Subcutaneous adipose tissue (tissue), 4 donors: ENCODE data around the gene OPA1. TPM values are rescaled to one million over a fixed set of nuclear protein-coding genes. Genes with fewer than 3 reads are reported as not detected.

Experiments
- total RNA-seq, 4 donors: library from RNA; depleted of rRNA; stranded (reverse); fragments of >200 nt; gene quantifications; one replicate each; pipeline ENCODE4 v1.1.0, GENCODE V29; 2016
- TF ChIP-seq, protein P1 (sequence below): fragments of 450-650 bp; IDR thresholded peaks from one replicate; pipeline ENCODE4 v1.5.1; 2016; ENCODE audit warnings: low read depth, mild to moderate bottlenecking, control low read depth, antibody characterized with exemption, moderate library complexity

Gene OPA1
- total RNA-seq, 4 donors from 2014 or later: 44.4 to 68.5 (median 58.0) TPM

DNA sequence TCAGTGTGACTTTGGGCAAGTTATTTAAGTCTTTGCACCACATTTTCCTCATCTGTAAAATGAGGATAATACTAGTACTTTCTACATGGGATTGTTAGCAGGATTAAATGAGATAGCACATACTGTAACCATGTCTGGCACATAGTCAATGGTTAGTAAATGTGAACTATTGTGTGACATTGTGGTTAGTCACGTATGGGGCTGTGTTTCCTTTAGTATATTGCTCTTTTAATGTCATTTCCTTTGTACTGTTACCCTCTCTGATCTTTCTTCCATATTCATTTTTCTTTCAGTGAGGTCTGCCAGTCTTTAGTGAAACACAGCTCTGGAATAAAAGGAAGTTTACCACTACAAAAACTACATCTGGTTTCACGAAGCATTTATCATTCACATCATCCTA, 21.4 kb downstream of the OPA1 start:
- TF ChIP-seq, protein P1, sequence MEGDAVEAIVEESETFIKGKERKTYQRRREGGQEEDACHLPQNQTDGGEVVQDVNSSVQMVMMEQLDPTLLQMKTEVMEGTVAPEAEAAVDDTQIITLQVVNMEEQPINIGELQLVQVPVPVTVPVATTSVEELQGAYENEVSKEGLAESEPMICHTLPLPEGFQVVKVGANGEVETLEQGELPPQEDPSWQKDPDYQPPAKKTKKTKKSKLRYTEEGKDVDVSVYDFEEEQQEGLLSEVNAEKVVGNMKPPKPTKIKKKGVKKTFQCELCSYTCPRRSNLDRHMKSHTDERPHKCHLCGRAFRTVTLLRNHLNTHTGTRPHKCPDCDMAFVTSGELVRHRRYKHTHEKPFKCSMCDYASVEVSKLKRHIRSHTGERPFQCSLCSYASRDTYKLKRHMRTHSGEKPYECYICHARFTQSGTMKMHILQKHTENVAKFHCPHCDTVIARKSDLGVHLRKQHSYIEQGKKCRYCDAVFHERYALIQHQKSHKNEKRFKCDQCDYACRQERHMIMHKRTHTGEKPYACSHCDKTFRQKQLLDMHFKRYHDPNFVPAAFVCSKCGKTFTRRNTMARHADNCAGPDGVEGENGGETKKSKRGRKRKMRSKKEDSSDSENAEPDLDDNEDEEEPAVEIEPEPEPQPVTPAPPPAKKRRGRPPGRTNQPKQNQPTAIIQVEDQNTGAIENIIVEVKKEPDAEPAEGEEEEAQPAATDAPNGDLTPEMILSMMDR: no peak

DNA sequence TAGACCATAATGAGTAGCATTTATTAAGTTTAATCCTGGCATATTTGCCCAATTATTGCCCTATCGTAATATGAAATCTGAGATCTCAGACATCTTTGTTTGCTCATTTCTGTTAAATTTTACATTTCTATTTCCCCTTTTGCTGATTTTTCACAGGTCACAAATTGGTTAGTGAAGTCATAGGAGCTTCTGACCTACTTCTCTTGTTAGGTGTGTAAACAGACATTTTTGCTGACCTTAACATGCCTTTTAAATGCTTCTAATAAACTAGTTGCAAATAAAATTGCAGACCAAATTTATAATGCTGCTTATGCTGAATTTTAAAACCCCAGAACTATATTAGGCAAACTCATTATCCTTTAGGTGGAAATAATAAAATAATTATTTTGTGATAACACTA, 24.6 kb downstream of the OPA1 start:
- TF ChIP-seq, protein P1: no peak

DNA sequence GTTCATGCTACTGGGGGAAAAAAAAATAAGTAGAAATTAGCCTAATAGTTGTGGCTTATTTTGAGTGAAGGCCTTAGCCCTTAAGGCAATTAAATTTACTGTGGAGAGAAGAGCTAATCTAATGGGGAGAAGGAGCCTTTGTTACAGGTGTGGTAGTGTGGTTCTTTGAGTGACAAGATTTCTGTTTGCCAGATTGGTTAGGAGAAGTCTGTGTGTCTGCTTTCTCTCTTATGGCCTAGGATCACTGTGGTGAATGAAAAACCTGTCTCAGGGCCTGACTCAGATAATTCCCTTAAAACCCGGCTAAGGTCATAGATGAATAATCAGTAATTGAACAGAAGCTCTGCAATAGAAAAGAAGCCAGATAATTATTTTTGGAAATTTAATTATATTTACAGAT, 27.0 kb downstream of the OPA1 start:
- TF ChIP-seq, protein P1: no peak

DNA sequence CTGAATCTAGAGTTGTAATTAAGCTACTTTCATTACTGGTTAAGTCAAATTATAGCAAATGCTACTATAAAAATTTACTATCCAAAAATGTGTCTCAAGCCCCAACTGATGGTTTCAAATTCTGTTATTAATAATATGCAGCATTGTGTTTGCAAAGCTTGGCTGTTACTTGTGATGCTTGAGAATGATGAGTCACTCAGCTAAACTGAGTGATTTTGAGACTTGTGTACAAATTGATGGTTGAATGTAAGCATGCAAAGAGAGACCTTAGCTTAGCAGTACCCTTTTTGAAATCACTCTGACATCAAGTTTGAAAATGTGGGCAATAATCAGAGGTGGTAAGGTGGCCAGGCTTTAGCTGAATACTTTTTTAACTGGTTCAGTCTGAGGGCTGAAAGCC, 27.6 kb downstream of the OPA1 start:
- TF ChIP-seq, protein P1: no peak

DNA sequence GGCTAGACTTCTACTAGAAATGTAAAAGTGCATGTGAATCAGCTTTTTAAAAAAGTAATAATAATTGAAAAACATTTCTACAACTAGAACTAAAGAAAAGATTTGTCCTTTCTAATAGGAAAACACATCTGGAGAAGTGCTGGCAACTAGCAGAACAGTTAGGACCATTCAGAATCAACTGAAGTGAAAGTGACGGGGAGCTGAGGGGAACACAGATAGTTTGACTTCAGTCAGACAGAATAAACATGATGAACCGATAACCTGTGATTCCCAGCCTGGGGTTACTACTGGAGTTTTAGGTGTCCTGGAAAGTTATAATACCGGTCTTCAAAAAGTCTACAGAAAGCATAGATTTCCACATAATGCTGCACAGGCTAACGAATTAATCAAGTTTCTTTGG, 28.1 kb downstream of the OPA1 start:
- TF ChIP-seq, protein P1: no peak

DNA sequence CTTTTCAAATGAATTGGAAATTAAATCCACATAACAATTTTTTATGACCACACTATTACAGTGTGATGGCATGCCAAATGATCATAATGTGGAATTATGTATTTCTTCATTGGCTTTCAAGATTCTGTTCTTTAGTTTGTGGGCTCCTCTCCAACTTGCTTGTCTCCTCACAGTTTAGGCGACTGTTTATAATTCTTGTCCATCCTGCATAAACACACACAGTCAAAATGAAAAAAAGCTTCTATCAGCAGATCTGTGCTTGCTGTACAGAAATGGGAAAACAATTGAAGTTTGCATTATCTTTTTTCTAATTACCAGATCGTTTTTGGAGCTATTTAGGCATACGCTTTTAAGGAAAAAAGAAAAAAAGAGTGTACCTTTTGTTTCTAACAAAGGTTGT, 37.0 kb downstream of the OPA1 start:
- TF ChIP-seq, protein P1: no peak

DNA sequence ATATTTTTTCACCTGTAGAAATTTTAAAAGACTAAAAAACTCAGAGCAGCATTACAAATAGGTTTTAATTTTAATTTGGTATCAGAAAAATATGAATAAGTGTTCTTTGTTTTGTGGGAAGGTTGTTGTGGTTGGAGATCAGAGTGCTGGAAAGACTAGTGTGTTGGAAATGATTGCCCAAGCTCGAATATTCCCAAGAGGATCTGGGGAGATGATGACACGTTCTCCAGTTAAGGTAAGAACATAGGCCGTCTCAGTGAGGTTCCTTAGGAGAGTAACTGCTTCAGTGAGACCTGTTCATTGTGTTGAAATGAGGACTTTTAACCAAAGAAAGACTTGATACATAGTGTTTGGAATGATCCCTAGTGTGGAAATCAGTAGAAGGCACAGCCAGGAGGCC, 44.8 kb downstream of the OPA1 start:
- TF ChIP-seq, protein P1: no peak
